Smooth muscle cell (in vitro differentiated cells): ENCODE data around the gene MCUB. TPM values are rescaled to one million over a fixed set of nuclear protein-coding genes. Genes with fewer than 3 reads are reported as not detected.

ENCODE experiments used
- DNase-seq: peaks from one replicate; lab custom pipeline; 2025; ENCODE audit not compliant: unreplicated experiment; lab: John Stamatoyannopoulos, UW
- H2AFZ ChIP-seq: fragments of 200-600 bp; sonication (generic); 2 replicates; pipeline ENCODE4 v1.6.0; 2016; ENCODE audit warnings: antibody characterized with exemption, low read depth, mild to moderate bottlenecking
- H3F3A ChIP-seq: fragments of 200-600 bp; sonication (generic); 2 replicates; pipeline ENCODE4 v1.6.0; 2017; ENCODE audit warnings: antibody characterized with exemption, low read depth
- H3K27ac ChIP-seq: fragments of 200-600 bp; sonication (generic); 2 replicates; pipeline ENCODE4 v1.5.1; 2016; ENCODE audit warnings: low read depth, mild to moderate bottlenecking
- H3K27me3 ChIP-seq: fragments of 200-600 bp; sonication (generic); 2 replicates; pipeline ENCODE4 v1.6.1; 2016; ENCODE audit warnings: low read depth, mild to moderate bottlenecking
- H3K36me3 ChIP-seq: fragments of 200-600 bp; sonication (generic); 2 replicates; pipeline ENCODE4 v1.5.1; 2016; ENCODE audit warnings: low read depth
- H3K4me1 ChIP-seq: fragments of 200-600 bp; sonication (generic); 2 replicates; pipeline ENCODE4 v1.5.1; 2016; ENCODE audit warnings: low read depth
- H3K4me2 ChIP-seq: fragments of 200-600 bp; sonication (generic); 2 replicates; pipeline ENCODE4 v1.6.0; 2016; ENCODE audit warnings: mild to moderate bottlenecking
- H3K4me3 ChIP-seq: fragments of 200-600 bp; sonication (generic); 2 replicates; pipeline ENCODE4 v1.5.1; 2016; ENCODE audit warnings: mild to moderate bottlenecking
- H3K79me2 ChIP-seq: fragments of 200-600 bp; sonication (generic); 2 replicates; pipeline ENCODE4 v1.6.0; 2016; ENCODE audit warnings: low read depth, mild to moderate bottlenecking
- H3K9ac ChIP-seq: fragments of 200-600 bp; sonication (generic); 2 replicates; pipeline ENCODE4 v1.6.0; 2016; ENCODE audit warnings: low read depth
- H3K9me3 ChIP-seq: fragments of 200-600 bp; sonication (generic); replicated peaks from 2 replicates; pipeline ENCODE4 v1.5.1; 2016; ENCODE audit warnings: low read depth
- H4K20me1 ChIP-seq: fragments of 200-600 bp; sonication (generic); 2 replicates; pipeline ENCODE4 v1.6.0; 2016; ENCODE audit warnings: low read depth
- WGBS: methylation state at CpG from one replicate; pipeline ENCODE4 v1.1.7; 2016; ENCODE audit warnings: low lambda C conversion rate; 5-methylcytosine and 5-hydroxymethylcytosine counted together
- polyA plus RNA-seq: library from polyadenylated mRNA; unstranded; fragments of >200 nt; fragmentation: Nextera tagmentation; extraction: Ambion mirVana; gene quantifications from 2 replicates; pipeline ENCODE4 v1.2.1, GENCODE V29; 2016
- total RNA-seq: library from RNA; depleted of rRNA; stranded (reverse); fragments of >200 nt; gene quantifications from 2 replicates; pipeline ENCODE4 v1.2.3, GENCODE V29; 2014
- TF ChIP-seq, protein P1 (sequence below): fragments of 200-600 bp; sonication (generic); IDR thresholded peaks from 2 replicates; pipeline ENCODE4 v1.5.1; 2017; ENCODE audit warnings: borderline replicate concordance, mild to moderate bottlenecking, antibody characterized with exemption; ENCODE audit not compliant: insufficient read depth, poor library complexity, severe bottlenecking

Gene MCUB
- total and polyA plus RNA-seq, 2 experiments from 2014 or later = 2.6 to 6.4 TPM

DNA sequence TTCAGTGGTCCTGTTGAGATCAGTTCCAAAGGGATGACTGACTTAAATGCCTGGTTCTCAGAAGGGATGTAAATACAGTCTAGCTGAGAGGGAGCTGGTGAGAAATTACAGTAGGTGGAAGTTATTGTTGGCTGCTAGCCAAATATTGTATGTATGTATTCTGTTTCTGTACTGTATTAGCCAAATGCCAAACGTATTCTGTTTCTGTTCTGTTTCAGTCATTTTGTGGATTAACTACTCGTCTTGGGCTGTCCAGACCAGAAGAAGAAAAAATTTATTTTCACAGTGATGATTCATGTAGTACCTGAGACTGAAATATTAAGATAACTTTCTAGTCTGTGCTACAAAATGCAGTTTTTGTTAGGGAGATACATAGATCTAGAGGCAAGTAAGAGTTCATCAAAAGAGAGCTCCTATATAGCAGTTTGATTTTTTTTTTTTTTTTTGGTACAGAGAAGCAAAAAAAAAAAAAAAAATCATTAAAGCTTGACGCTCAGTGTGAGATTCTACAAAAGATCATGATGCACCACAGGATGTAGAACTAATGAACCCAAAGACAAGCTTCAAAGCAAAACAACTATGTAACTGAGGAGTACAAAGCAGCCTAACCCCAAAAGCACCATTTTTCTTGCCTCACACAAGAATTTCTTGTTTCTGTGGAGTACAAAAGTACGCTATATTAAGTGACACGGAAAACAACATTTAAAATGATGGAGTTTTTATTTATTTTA is 88.4 kb downstream of the MCUB start:
- Histone ChIP-seq H3K27ac (no peak overlapping the region), H3K4me1 (no peaks in the 10 kb centered on the region)
- DNase-seq = no peak

DNA sequence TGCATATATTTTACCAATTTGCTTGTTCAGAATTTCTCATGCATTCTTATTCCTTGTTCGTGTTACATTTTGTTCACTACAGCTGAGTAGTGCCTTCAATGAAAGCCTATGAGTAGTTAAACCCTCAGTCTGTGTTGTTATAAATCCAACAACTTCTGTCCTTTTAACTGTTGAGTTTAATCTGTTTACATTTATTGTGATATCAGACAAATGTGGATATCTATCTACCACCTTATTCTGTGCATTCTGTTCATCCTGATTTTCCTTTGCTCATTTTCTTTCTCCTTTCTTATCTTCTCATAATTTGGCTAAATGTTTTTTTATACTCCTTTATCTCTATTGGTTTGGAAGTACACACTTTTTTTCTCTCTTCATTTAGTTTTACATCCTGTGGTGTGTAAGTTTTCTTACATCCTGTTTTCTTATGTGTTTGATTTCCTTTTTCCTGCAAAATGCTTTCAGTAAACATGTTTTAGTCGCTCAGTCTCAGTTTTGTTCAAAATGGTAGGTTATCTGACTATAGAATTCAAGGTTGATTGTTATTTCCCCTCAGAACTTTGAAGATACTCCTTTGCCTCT is 89.0 kb downstream of the MCUB start:
- TF ChIP-seq, protein P1, sequence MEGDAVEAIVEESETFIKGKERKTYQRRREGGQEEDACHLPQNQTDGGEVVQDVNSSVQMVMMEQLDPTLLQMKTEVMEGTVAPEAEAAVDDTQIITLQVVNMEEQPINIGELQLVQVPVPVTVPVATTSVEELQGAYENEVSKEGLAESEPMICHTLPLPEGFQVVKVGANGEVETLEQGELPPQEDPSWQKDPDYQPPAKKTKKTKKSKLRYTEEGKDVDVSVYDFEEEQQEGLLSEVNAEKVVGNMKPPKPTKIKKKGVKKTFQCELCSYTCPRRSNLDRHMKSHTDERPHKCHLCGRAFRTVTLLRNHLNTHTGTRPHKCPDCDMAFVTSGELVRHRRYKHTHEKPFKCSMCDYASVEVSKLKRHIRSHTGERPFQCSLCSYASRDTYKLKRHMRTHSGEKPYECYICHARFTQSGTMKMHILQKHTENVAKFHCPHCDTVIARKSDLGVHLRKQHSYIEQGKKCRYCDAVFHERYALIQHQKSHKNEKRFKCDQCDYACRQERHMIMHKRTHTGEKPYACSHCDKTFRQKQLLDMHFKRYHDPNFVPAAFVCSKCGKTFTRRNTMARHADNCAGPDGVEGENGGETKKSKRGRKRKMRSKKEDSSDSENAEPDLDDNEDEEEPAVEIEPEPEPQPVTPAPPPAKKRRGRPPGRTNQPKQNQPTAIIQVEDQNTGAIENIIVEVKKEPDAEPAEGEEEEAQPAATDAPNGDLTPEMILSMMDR = no peak
- no peak overlapping the region for H3K9ac ChIP-seq
- H3K4me3 ChIP-seq = no peak overlapping the region
- H3K27ac ChIP-seq = no peak overlapping the region
- H3K9me3 ChIP-seq = no peaks in the 10 kb centered on the region
- no peaks in the 10 kb centered on the region for H3K4me1 ChIP-seq
- DNase-seq = no peak
- H3K27me3 ChIP-seq = no peaks in the 10 kb centered on the region
- H4K20me1 ChIP-seq = no peaks in the 10 kb centered on the region
- H3K79me2 ChIP-seq = no peaks in the 10 kb centered on the region
- no peak overlapping the region for H3K4me2 ChIP-seq
- no peak overlapping the region for H2AFZ ChIP-seq
- 89% methylated on average over 2 of the region's 2 CpGs for WGBS
- no peaks in the 10 kb centered on the region for H3K36me3 ChIP-seq
- no peaks in the 10 kb centered on the region for H3F3A ChIP-seq

More for the DNA sequence above, 88.4 kb downstream of the MCUB start:
- Histone ChIP-seq H3K9ac (no peak overlapping the region), H3K36me3 (no peaks in the 10 kb centered on the region), H3K4me2 (no peak overlapping the region), H2AFZ (no peak overlapping the region), H3K79me2 (no peaks in the 10 kb centered on the region), H3F3A (no peaks in the 10 kb centered on the region), H3K4me3 (no peak overlapping the region), H4K20me1 (no peaks in the 10 kb centered on the region), H3K27me3 (no peaks in the 10 kb centered on the region), H3K9me3 (no peaks in the 10 kb centered on the region)
- WGBS = 67% methylated on average over 5 of the region's 5 CpGs
- TF ChIP-seq, protein P1 = no peak

DNA sequence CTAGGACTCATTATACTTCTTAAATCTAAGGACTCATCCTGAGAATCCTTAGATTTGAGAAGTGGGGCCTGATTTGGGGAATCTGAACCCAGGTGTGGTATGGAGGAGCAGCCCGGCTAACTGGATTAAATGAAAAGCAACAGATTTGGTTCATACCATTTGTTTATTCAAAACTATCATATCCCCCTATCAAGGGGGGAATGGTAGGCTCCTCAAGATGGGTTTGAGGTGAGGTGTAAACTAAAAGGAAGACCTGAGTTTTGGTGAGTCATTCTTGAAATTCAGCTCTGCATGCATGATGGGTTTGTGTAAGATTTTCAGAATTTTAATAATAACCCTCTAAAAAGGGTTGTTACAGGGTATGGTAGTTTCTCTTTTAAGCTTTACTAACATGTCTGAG is 89.8 kb downstream of the MCUB start:
- Histone ChIP-seq H3K4me2 (no peak overlapping the region), H3K9ac (no peak overlapping the region), H3K4me3 (no peak overlapping the region), H3F3A (no peaks in the 10 kb centered on the region), H2AFZ (no peak overlapping the region), H4K20me1 (no peaks in the 10 kb centered on the region), H3K79me2 (no peaks in the 10 kb centered on the region), H3K4me1 (no peaks in the 10 kb centered on the region), H3K27ac (no peak overlapping the region), H3K9me3 (no peaks in the 10 kb centered on the region), H3K36me3 (no peaks in the 10 kb centered on the region), H3K27me3 (no peaks in the 10 kb centered on the region)
- TF ChIP-seq, protein P1 = no peak
- 92% methylated on average over 1 of the region's 1 CpG for WGBS
- no peak for DNase-seq
